ENCODE measurements around the gene ZBTB32.

GRCh38 chr19:35745328-35746086 is 41.1 kb downstream of the ZBTB32 start, which contains the start of the genes PSENEN and U2AF1L4:
- TF ChIP-seq CTCF (IDR thresholded peaks at IDR 0.05) (no peak), EZH2phosphoT487 (IDR thresholded peaks at IDR 0.05) (no peak)
